GM18502 (cell line): ENCODE data around the gene PIGA.

Experiments used
- ATAC-seq: cut with Tn5 transposase; IDR thresholded peaks from one replicate; pipeline ENCODE4 v1.9.1; 2021; ENCODE audit warnings: mild to moderate bottlenecking; ENCODE audit not compliant: unreplicated experiment, poor library complexity

PIGA gene, protein sequence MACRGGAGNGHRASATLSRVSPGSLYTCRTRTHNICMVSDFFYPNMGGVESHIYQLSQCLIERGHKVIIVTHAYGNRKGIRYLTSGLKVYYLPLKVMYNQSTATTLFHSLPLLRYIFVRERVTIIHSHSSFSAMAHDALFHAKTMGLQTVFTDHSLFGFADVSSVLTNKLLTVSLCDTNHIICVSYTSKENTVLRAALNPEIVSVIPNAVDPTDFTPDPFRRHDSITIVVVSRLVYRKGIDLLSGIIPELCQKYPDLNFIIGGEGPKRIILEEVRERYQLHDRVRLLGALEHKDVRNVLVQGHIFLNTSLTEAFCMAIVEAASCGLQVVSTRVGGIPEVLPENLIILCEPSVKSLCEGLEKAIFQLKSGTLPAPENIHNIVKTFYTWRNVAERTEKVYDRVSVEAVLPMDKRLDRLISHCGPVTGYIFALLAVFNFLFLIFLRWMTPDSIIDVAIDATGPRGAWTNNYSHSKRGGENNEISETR

DNA sequence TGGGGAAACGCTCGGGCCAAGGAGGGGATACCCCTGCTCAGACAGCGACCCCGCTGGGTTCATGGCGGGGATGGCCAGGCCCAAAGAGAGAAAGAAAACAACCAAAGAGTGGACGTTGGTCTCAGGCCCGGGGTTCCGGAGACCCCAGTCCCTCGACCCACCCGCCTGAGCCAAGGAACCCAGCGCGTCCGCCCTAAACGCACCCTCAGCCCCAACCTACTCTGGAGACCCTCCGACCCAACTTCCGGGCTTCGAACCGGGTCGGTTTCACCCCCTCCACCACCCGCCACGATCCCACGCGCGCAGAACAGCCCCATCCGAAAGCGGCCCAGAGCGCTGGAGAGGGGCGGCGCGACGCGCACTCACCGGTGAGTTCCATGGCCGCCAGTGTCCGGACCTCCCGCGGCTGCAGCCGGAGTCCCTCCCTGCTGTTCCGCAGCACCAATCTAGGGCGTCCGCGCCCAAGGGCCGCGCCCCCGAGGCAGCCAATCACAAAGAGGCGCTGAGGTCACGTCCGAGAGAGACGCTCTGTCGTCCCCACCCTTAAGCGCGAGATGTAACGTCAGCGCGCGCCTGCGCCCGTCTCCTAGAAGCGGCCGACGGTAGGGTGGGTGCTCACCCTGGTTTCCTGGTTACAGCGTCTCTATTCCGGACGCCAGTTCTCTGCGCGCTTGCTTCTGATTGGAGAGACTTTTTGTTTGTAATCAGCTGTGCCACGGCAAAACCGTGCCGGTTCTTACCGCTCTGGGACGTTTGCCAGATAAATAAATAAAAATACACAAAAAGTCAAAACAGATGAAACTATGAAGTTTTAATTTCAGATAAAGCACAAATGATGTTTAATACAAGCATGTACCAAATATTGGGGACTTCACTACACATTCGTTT, at the start of gene PIGA:
TSS of gene PIGA (minus strand) at position 389 of the 888 bp plus-strand sequence. CDS start 3,593 bp downstream, outside the sequence.
- peak; percentile 98 for ATAC-seq

DNA sequence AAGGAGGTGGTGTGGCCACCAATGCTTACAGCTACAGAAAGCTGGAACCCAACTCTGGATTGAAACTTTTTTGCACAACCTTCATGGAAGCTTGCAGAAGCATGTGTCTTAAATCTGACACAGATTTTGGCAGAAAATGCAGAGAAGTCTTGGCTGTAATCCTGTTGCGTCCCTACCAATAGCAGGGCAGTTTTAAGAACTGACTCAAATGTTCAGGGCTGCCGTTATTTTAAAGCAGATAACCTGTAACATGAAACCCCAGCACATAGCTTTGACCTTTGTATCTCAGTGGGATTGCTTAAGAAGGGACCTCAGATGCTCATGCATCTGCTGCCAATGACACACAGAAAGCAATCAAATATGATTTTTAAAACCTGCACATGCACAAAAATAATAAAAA, 49.0 kb upstream of the PIGA start, which contains the start of gene VEGFD:
TSS of gene VEGFD (minus strand) at position 110 of the 400 bp plus-strand sequence. CDS start 467 bp downstream, outside the sequence.
- ATAC-seq = no peak

DNA sequence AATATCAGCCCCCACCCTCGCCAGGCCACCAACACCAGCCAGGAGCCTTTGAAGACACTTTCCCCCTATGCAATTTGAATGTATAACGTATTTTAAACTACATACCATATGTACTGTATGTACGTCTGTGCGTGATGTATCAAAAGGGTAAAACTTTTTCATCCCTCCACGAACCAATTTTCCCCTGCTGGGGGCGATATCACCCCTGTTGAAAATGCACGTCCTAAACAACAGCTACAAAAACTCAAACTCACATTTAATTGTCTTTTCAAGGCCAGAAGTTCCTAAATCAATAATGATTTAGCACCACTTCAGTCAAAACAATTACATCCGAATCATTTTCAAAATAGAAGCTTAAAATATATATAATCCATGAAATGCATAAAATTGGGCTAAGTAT, 47.5 kb upstream of the PIGA start:
- no peak for ATAC-seq

DNA sequence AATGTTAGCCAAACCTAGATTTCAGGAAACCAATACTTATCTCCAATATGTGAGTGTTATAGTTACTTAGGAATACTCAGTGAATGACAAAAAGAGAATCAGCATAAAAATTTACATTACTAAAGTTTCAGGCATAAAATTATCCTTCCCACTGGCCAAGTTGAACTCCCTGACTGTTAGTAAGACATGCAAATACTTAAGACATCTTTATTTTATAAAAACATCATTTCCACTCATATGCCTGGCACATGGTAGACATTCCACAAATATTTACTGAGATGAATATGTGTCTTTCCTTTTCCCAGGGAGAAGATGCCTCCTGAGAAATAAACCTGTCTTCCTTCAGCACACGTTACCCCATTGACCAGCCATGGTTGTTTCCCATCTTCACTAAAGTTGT, 41.6 kb upstream of the PIGA start:
- ATAC-seq = no peak

DNA sequence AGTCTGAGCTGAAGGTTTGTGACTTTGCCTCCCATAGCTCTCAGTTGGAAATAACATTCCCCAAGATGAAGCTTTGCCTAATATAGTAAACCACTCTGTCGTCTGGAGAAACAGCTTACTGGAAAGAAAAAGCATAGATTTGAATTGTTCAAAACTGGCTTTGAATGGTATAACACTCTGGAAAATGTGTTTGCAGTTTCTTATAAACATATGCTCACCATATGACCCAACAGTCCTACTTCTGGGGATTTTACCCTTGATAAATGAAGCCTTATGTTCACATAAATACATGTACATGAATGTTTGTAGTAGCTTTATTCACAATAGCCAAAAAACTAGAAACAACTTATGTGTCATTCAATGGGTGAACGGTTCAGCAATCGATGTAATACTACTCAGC, 38.7 kb upstream of the PIGA start:
- no peak for ATAC-seq

DNA sequence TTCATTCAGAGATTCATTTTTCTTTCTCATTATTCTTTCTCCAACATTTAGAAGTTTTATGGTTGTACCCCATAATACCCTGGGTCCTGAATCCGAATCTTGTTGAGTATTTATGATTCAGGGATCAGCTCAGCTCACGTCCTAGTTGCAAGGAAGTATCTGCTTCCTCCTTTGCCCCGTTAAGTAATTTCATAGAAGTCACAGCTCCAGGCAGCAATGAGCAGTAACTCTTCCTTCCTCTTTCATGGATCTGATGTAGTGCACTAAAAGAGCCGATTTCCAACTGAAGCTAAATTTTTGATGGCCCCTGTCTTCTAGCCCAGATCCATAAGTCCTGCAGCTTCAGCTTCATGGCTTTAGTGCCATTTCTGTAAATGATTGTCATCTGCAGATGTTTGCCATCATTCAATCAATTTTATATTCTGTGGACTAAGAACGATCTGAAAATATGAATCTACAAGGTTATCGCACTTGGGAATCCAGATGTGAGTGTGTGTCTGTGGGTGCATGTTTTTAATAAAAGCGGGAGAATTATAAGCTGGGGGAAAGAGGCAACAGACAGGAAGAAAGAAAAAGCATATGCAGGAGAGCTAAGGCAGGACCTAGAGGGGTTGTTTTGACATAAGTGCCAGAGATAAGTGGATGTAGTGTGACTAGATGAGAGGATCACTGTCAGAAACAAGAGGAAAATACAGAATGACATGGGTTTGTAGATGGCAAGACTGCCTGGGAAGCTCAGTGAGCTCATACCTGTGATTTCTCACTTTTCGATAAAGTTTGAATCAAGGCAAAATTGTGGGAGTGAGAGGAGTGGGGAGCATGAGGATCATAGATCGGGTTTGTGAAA, 31.4 kb upstream of the PIGA start:
- no peak for ATAC-seq

DNA sequence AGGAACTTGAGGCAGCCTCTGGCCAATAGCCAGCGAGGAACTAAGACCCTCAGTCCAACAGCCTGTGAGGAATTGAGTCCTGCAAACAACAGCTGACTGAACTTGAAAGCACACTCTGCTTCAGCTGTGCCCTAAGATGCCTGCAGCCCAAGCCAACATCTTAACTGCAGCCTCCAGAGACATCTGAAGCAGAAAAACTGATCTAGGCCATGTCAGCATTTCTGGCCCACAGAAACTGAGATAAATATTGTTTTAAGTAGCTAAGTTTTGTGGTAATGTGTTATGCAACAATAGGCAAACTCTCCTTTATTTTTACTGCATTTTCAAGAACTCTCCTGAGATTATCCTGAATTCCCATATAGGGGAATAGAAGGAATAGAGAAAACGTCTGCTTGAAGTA, 24.4 kb upstream of the PIGA start:
- no peak for ATAC-seq

DNA sequence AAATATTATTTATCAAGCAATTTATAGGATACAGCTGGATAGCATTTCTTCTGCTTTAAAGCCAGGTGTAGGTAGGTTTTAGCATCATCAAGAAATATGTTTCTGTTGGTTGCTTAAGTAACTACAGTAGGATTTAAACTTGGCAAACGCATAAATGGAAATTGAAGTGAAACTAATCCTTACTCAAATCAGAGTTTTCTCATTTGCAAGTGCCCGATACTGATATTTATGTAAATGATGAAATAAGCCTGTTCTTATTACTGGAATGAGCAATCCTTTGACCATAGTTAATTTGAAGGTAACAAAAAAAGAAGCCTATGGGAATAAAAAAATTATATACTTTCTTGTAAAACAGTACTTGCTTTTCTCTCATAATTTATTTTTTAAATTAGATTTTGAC, 23.2 kb upstream of the PIGA start:
- peak; percentile 63 for ATAC-seq

DNA sequence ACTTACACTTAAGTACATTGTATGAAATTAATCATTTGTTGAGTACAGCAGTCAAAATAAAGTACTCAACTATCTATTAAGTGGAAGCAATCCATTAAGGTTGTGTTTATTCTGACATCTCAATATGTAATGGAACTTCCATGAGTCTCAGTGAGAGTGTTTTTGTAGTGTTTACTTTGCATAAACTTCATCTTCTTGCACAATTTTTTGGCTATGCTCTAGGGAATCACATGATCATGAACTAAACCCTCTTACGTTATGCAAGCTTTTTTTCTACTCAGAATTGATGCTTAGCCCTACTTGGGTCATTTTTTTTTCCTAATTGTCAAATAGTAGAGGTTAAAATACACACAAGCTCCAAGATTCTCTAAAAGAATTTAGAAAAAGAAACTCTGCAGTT, 21.1 kb upstream of the PIGA start:
- ATAC-seq = no peak

DNA sequence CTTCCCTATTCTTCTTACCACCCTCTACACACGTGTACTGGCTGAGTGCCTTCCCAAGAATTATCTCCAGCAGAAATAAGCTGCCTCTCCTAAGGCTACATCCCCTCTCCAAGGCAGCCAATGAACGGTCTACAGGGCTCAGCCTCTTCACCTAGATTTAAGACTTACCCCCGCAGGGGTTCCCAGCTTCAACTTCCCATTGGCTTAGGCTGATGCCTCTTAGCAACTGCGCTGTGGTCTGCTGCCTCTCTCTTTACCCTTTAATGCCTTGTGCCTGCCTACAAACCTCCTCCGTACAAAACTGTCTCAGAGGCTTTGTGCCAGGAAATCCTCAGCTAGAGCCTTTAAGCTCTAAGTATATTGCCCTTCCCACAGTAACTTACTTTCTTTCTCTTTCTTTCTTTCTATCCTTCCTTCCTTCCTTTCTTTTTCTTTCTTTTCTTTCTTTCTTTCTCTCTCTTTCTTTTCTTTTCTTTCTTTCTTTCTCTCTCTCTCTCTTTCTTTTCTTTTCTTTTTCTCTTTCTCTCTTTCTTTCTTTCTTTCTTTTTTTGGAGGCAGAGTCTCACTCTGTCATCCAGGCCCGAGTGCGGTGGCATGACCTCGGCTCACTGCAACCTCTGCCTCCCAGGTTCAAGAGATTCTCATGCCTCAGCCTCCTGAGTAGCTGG, 15.1 kb upstream of the PIGA start:
- ATAC-seq = no peak

DNA sequence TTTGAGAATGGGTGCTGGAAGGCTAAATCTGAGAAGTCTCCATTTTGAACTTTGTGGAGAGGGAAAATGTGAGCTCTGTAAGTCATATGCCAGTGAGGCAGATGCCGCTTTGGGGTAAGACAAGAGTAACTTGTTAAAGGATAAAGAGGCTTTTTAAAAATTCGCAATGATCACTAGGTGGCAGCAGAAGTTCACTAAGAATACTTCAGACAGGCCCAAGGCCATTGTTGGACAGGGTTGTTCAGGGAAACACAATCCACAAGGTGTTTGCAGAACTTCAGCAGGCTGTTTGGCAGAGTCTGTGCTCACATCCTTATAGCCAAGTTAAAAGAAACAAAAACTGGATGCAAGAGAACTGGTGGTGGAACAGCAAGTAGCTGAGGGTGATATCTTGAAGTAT, 13.7 kb upstream of the PIGA start:
- peak; percentile 63 for ATAC-seq

DNA sequence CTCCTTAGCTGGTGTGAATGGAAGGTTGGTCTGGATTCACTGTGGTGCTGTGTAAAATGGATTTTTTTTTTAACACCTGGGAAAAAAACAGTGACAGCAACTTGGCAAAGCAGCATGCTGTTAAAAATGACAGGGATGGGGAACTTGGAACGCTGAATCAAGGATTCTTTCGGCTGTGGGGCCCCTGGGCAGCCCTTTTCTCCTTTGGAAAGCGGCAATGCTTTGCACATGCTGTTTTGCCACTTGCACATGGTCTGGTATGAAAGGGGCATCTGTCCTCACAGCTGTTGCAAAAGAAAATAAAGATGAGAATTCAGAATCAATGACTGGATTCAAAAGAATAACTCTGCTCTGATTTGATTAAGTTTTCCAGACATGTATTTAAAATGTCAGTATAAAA, 10.7 kb upstream of the PIGA start:
- no peak for ATAC-seq

DNA sequence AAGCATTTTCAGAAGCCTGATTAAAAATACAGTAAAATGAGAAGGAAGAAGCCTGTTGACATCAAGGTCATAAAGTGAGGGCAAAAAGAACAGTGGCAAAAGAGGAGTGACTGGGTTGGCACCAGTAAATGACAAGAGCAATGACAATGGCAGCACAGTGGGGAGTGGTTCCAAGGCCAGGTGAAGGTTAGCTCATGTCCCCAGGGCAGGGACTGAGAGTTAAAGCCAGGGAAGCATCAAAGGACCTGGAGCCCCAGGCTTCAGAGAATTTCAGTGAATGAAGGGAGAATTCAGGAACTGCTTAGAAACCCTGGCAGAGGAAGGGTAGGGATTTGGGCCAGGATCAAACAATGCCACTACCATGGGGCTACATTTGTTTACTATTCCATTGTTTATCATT, 8.8 kb upstream of the PIGA start:
- ATAC-seq = no peak

DNA sequence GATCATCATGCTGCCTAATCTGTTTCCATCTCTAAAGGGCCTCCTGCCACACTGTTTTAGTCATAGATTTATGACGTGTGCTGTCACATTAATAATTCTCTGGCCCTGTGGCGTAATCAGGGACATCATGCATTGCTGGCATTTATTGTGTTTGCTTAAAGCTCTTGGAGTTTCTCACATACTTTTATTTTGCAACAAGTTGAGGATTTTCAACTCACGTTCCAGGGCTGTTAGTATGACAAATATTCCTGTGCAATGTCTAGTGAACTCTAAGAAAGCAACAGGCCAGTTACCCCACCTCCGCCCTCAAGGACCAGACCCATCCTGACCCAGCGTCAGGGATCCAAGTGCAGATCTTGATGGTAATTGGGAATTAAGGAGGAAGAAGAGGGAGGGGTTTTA, 7.8 kb upstream of the PIGA start:
- no peak for ATAC-seq

DNA sequence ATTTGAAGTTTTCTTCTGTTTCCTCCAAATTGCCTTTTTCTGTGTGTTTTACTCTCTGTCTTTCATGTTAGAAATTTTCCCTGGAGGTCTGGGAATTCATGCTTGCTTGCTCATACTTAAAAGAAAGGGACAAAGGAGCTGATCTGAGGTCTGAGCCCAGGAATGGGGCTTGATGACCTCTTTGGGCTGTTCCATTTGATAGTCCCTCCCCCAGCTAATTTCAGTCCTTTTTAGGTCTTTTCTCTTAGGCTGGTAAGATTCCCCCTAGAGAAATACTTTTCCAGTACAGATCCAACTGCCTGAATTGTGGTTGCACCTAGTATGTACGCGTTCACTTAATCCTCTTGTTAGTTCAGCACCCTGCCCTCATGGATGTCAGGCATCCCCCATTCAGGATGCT, 5.5 kb upstream of the PIGA start:
- no peak for ATAC-seq

DNA sequence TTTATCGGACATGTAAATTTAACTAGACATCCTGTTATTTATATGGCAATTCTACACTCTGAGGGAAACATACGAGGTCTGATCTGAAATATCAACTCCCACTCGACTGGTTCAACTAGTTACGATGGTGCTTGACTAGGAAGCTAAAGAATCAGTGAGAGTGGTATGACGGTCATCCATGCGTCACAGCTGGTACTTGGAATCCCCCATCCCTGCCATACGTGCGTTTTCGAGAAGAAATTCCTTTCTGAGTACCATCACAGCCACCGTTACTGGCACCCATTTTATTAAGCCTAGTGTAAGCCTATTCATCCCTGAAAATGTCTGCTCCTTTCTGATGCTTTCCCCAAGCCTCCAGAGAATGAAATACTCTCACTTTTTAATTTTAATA, 695 bp upstream of the PIGA start:
- no peak for ATAC-seq

DNA sequence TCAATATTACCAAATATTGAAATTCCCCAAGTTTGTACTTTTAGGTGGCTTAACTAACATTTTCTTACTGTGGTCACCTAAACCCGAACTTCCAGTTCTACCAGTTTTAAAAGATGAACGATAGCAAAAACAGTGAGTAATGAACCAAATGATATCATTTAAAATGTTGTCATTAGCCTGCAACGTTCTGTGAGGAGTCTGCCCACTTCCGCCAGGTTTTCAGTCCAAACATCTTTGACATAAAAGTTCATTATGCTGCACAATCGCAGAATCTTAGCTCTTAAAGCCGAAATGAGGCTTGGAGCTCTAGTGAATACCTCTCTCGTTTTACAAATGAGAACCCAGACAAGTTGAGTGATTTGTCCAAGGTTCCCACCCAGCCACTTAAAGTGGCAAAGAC, 762 bp downstream of the PIGA start:
- no peak for ATAC-seq

DNA sequence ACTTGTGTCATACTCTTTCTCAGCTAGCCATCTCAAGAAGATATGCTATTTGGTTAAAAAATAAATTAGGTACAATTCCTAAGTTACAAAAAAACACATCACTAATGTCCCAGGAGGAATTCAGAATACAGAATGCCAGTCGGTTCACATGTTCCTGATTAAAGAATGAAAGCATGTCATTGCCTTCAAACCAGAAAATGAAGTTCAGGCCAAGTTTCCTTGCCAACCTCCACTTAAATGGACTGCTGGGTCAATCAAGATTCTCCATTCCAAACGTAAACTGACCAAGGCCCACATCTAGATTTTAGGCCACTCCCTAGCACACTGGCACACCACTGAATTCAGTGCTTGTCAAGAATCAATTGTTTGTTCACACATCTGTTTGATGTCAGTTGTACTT, 6.5 kb downstream of the PIGA start:
- no peak for ATAC-seq

DNA sequence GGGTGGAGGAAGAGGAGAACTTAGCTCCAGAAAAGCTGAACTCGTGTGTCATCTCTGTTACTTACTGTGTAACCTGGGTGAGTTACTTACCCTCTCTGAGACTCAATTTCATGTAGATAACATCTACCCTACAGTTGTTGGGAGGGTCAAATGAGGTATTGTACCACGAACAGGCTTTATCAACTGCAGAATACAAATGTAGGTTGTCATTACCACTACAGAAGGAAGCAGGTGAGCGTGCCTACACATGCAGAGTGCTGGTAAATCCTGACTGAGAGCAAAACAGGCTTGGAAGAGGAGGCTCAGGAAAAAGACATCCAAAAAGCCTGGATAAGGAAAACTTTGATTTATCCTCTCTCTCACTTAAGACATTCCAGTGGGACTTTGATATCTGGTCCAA, 7.2 kb downstream of the PIGA start:
- no peak for ATAC-seq

DNA sequence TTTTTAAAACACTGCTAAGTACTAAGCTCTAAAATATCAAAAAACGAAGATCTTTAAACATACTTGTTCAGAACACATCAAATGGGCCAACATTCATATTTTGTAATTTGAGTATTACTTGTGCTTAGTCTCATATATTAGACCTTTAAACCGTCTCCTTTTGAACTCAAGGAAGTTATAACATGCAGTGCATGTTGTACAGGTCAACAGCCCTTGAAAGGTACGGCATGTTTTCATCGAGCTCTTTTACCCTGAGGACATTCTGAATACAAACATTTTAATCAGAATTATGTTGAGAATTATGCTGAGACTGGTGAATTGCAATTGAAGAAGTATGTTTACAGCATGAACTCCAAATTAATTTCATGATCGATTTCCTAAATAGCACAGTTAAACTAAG, 12.9 kb downstream of the PIGA start:
- ATAC-seq = no peak
